NCI-H524 treated with DMSO at 0.1 percent for 48 hours (cell line): Measurements from ENCODE around the gene ZNF440.
"Not testable (repeated sequence)": the region's sequence is repeated elsewhere in the genome, so short reads cannot be mapped to it uniquely, and the experiment has no call there.

Source experiments
- DNase-seq: peaks from one replicate; lab custom pipeline; 2025; lab: John Stamatoyannopoulos, UW

Gene ZNF440

DNA sequence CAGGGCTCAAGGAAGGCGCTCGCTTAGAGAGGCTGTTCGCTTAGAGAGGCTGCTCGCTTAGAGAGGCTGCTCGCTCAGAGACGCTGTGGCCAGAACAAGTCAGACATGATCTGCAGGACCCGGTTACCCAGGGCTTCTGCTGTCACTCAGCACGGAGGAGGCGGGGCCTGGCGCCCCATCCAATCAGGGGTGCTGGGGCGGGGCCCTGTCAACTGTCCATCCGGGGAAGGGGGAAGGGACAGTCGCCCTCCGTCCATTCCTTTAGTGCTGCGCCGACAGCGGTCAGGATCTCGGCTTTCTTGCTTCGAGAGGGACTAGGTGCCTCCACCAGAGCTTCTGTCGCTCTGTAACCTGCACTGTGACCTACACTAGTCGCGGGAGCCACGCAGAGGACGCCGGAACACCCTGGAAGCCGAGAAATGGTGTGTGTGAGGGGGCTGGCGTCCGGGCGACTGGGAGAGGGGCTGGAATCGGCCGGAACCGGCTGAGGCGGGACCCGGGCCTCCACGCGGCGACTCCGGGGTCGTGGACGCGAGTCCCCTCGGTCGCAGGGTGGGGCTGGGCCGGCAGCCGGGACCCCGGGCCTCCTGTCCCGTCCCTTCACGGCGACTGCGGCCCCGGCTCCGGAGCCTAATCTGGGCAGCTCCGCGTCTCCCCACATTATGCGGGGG is at the start of gene ZNF440:
ZNF440 (plus strand) TSS at position 245 of the 671 bp plus-strand sequence; CDS start at position 420, 175 bp downstream.
- DNase-seq = peak; percentile 88

DNA sequence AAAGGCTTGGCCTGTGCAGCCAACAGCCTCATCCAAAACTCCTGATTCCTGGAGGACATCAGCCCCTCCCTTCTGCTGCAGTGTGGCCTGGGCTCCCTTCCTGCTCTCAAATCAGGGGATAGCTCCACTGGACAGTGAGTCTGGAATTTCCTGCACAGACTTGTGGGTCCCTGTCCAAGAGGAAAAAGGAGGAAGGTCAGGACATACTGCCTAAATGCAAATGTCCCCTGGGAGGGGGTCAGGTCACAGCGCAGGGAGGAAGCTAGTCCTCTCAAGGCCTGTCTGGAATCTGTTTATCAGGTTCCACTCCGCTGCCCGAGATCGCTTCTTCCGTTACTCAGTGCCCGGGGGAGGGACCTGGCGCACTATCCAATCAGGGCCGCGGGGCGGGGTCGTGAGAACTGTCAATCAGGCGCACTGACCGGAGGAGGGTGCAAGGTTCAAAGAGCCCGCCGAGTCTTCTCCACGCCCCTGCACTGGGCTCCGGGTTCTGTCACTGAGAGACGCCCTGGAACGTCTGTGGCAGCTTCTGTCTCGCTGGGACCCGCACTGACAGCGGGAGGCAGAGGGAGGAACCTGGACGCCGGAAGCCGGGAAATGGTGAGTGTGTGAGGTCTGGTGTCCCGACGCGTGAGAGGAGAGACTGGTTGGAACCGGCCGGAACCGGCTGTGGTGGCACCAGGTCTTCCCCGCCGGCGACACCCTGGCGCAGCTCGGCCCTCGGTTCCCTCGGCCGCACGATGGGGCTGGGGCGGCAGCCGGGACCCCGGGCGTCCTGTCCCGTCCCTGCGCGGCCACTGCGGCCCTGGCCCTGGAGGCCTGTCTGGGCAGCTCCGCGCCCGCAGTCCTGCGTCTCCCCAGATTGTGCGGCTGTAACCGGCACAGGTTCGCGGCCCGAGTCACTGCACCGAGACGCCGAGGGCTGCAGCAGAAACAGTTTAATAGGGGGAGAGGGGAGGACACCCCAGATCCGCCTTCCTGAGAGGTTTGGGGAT is 47.2 kb upstream of the ZNF440 start, which contains the start of gene ZNF441:
ZNF441 (plus strand) TSS at position 404 of the 995 bp plus-strand sequence; CDS start at position 598, 194 bp downstream.
- peak; percentile 72 for DNase-seq

DNA sequence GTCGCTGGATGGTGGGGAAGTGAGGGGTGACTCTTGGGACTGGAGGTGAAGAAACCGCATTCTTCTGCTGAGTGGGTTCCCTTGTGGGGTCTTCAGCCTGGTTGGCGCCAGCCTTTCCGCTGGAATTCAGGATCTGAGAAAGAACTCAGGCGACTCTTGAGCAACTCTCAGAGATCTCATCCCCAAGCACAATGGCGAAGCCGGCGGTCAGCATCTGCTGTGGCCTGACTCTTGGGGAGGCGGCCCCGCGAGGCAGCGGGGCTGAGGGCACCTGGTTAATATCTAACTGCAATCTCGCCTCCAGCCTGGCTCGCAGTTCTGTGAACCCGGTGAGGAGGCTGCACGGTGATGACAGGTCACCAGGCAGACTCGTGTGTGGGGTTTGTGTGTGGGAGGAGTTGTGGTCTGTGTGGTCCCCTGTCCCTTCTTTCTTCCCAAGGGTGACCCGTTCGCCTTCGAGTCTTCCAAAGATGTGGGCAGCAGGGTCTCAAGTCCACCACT is 46.4 kb upstream of the ZNF440 start:
- no peak for DNase-seq

DNA sequence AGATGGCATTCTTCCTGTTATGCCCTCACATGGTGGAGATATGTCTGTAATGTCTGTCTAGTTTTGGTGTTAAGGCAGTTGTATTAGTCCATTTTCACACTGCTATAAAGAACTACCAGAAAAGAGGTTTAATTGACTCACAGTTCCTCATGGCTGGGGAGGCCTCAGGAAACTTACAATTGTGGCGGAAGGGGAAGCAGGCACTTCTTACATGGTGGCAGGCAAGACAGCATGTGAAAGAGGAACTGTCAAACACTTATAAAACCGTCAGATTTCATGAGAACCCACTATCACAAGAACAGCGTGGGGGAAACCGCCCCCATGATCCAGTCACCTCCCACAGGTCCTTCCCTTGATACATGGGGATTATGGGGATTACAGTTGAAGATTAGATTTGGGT is 44.1 kb upstream of the ZNF440 start:
- DNase-seq = no peak

- not testable (repeated sequence) for DNase-seq
Measured at GRCh38 chr19:11771520-11771919, 42.6 kb upstream of the ZNF440 start.

DNA sequence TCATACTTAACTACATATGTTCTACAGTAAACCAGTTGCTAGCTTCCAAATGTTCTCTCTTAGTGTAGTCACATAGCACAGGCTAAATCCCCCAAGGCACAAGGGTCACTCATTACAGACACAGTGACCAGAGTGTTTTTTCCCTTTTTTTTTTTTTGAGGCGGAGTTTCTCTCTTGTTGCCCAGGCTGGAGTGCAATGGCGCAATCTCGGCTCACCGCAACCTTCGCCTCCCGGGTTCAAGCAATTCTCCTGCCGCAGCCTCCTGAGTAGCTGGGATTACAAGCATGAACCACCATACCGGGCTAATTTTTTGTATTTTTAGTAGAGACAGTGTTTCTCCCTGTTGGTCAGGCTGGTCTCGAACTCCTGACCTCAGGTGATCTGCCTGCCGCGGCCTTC is 37.4 kb upstream of the ZNF440 start:
- DNase-seq = not testable (repeated sequence)

- DNase-seq = no peak
Measured at GRCh38 chr19:11780431-11781020, 33.5 kb upstream of the ZNF440 start.

DNA sequence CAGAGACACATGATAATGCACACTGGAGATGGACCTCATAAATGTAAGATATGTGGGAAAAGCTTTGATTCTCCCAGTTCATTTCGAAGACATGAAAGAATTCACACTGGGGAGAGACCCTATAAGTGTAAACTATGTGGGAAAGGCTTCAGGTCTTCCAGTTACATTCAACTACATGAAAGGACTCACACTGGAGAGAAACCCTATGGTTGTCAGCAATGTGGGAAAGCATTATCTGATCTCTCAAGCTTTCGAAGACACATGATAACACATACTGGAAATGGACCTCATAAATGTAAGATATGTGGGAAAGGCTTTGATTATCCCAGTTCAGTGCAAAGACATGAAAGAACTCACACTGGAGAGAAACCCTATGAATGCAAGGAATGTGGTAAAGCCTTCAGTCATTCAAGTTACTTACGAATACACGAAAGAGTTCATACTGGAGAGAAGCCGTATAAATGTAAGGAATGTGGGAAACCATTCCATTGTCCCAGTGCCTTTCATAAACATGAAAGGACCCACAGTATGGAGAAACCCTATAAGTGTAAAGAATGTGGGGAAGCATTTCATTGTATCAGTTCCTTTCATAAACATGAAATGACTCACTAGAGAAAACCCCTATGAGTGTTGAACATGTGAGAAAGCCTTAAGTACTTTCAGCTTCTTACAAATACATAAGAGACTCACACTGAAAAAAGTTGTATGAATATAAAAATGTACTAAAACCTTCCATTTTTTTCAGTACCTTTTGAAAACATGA is 32.6 kb upstream of the ZNF440 start:
- no peak for DNase-seq

GRCh38 chr19:11783767-11784166 is 30.3 kb upstream of the ZNF440 start:
- no peak for DNase-seq

DNA sequence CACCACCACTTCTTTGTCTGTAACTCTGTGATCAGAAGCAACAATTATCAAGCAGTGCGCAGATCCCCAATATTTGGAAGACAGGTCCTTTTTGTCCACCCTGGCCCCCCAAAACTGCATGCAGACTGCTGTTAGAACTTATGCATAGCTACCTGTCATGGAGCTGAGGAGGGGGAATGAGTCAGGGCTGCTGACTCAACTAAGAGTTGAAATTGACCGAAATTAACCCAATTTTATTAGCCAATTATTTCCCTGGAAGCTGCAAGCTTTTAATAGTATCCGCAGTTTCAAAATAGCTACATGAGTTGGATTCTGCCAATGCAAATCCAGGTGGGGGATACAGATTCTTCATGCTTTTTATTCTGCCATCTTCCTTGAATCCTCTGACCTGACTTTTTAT is 29.7 kb upstream of the ZNF440 start:
- DNase-seq = no peak

- no peak for DNase-seq
Measured at GRCh38 chr19:11787536-11787935, 26.5 kb upstream of the ZNF440 start.

DNA sequence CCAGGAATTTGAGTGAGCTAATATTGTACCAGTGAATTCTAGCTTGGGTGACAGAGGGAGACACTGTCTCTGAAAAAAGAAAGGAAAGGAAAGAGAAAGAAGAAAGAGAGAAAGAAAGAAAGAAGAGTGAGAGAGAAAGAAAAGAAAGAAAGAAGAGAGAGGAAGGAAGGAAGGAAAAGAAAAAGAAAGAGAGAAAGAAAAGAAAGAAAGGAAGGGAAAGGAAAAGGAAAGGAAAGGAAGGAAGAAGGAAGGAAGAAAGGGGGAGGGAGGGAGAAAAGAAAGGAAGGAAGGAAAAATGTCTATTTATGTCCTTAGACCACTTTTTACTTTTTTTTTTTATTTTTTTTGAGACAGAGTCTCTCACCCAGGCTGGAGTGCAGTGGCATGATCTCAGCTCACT is 21.1 kb upstream of the ZNF440 start:
- DNase-seq = no peak

GRCh38 chr19:11797491-11797890 is 16.6 kb upstream of the ZNF440 start:
- DNase-seq = peak; percentile 82

GRCh38 chr19:11798391-11799330 is 15.4 kb upstream of the ZNF440 start, which contains the start of gene ZNF491:
ZNF491 (plus strand) TSS chr19:11798523; CDS start chr19:11805954, 7,431 bp downstream.
- DNase-seq = peak; percentile 85

- no peak for DNase-seq
Measured at GRCh38 chr19:11806354-11807098, 7.5 kb upstream of the ZNF440 start.

GRCh38 chr19:11807099-11807380 is 7.0 kb upstream of the ZNF440 start:
- no peak for DNase-seq

- DNase-seq = no peak
Measured at GRCh38 chr19:11813703-11814028, 407 bp upstream of the ZNF440 start.

GRCh38 chr19:11814700-11815035 is 595 bp downstream of the ZNF440 start:
- DNase-seq = no peak

- no peak for DNase-seq
Measured at GRCh38 chr19:11821474-11822109, 7.5 kb downstream of the ZNF440 start.
